Cerebellar cortex (tissue), 1 donor: ENCODE results near the gene TMEM129.
"Not testable (repeated sequence)": the region's sequence is repeated elsewhere in the genome, so short reads cannot be mapped to it uniquely, and the experiment has no call there.

Experiments used
- DNase-seq: peaks from one replicate; pipeline ENCODE4 v3.0.0-alpha.2; 2015; ENCODE audit warnings: low spot score

The TMEM129 gene

GRCh38 chr4:1721666-1722550, 785 bp upstream of the TMEM129 start:
- no peak for DNase-seq

GRCh38 chr4:1720163-1720983, 750 bp downstream of the TMEM129 start:
- no peak for DNase-seq

GRCh38 chr4:1718095-1718850, 2.9 kb downstream of the TMEM129 start:
- no peak for DNase-seq

- no peak for DNase-seq
Measured at GRCh38 chr4:1717129-1718094, 3.7 kb downstream of the TMEM129 start.

DNA sequence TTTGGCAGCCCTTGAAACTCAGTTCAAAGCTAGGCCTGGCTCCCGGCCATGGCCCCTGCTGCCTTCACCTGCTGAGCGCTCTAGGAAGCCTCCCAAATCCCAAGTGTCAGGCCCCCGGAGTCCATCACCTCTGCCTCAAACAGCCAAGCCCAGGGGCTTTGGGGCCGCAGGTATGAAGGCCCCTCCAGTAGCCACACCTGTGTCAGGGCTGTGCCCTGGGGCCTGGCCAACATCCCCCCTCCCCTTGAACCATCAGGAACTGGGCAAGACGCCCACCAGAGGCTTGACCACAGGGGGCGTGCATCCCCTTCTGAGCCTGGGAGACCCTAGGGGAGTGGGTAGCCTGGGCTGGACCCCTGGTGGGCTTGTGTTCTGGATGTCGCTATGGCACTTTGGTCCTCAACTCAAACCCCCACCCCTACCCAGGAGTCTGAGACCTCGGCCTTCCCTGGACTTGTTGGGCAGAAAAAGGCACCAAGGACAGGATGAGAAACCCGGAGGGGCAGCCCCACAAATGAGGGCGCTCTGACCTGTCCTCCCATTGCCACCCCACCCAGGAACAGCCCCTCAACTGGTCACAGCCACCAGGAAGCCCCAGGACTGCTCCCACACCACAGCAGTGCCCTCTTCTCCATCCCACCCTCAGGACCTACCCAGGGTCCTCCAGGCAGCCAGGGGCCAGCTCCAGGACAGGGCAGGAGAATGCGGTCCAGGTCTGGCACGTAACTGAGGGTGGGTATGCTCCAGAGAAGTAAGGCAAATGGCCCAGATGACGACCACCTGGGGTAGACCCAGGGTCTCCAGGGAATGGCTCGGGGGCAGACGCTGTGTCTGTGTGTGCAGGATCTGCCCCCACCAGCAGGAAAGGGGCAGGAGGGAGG, 4.8 kb downstream of the TMEM129 start:
- no peak for DNase-seq

GRCh38 chr4:1715002-1715758, 5.9 kb downstream of the TMEM129 start:
- no peak for DNase-seq

- peak; percentile 59 for DNase-seq
Measured at GRCh38 chr4:1714303-1715001, 6.7 kb downstream of the TMEM129 start.

DNA sequence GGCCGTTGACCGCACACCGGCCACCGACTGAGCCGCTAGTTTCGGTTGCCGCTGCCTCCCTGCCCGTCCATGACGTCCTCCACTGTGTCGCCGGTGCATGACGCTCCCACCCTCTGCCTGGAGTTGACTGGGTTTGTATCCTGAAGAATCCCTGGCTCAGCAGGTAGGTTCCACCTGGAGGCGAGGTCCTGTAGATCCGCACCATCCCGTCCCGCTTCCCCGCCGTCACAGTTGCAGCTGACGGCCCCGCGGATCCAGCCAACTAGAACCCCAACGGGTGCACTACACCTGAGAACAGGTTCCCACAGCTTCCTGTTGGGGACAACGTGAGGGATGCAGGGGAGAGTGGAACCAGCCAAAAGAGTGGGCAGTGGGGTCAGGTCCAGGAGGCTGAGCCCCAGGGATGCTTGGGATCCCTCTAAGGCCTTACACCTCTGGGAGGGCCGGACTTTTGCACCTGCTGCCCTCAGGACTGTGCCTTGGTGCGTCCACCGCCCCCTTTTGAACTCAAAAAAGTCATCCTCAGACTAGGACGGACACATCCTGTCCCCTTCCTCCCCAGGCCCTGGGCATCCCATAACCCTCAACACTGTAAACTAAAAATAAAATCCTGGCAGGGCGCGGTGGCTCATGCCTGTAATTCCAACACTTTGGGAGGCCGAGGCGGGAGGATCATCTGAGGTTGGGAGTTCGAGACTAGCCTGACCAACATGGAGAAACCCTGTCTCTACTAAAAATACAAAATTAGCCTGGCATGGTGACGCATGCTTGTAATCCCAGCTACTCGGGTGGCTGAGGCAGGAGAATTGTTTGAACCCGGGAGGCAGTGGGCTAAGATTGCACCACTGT, 7.9 kb downstream of the TMEM129 start:
- no peak for DNase-seq

DNA sequence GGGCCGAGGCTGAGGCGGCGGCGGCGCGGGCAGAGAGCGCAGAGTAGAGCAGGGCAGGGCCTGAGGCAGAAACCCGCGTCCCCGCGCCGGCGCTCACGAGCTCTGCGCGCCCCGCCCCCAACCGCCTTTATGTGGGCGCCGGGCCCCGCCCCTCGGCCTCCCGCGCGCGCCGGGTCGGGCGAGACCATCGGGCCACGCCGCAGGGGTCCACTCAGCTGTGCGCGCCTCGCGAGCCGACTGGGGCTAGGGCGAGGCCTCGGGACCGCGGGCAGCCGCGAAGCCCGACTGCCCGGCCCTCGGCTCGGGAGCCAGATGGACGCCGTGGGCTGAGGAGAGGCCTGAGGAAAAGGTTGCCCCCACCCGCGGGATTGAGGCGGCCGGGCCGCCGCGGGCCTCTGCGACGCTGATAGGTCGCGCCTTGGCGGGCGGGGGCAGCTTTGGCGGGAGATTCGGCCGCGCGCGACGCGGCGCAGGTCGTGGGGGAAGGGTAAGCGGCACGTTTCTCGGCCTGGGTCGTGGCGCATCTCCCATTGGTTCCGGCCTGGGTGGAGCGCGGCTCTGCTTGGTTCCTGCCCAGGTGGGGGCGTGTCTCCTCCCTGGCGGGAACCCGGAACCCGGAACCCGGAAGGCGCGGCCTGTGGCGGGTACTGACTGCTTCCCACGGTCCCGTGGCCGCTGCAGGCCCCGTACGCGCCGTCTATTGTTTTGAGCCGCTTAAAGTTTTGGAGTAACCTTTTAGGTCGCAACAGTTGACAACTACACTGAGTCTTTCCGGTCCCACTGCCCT, 8.7 kb downstream of the TMEM129 start, which contains the start of gene SLBP:
TSS of gene SLBP (minus strand) at position 104 of the 787 bp plus-strand sequence. CDS start 131 bp downstream, outside the sequence.
- peak; percentile 88 for DNase-seq

DNA sequence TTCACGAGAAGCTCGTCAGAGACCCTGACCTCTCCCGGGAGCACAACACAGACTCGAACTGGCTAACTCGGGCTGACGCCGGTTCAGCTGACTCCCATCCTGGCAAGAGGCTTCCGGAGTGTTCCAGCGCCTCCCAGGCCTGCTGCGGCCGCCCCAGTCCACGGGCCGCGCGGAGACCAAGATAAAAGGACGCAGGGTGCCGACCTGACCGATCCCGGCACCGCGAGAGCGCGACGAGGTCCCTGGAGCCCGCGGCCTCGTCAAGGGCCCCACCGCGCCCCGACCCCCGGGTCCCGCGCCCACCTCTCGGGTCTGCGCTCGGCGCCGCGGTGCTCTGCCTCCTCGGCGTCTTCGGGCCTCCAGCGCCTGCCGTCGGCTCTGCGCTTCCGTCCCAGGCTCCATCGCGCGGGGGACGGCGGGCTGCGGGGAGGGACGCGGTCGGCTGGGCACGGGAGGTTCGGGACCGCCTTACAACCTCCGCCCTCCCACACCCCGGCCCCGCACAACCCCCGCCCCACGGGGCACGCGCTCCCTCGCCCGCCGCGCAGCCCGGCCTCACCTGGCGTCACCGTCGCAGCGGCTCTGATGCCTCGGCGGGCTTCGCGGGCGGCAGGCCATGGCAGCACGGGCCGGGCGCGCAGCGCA, 9.4 kb downstream of the TMEM129 start:
- peak; percentile 27 for DNase-seq

DNA sequence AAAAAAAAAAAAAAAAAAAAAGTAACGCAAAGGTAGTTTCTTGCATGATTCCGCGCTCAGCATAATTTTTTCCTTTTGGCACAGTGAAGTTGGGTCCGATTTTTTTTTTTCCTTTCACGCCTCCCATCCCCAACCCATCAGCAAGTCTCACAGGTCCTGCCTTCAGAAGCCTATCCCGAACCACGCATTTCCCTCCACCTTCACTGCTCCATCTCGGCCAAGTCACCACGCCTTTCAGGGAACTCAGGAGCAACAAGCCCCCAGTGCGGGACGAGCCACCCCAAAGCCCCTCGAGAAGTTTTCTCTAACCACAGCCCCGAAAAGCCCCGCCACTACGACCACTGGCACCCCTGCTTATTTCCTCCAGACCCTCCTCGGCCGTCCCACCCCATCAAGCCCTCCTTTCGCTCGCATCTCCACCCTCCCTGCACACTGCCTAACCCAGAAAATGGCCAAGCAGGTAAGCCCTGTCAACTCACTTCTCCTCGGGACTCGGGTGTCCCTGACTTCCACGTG, 10.0 kb downstream of the TMEM129 start:
- no peak for DNase-seq

DNA sequence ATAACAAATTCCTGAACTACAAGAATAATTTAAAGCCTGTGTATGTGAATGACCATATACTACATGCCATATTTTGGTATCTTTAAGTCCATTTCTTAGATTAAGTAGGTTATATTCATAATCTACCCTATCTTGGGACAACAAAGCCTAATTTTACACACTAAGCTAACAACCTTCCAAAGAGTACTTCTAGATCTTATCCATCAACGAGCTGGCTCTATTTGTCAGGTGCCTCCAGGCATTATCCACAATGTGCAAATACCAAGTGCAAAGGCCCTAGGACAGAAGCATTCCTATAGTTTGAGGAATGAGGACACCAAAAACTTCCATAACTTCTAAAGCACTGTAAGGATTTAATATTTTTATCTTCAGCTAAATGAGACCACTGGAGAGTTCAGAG, 12.5 kb downstream of the TMEM129 start:
- no peak for DNase-seq

DNA sequence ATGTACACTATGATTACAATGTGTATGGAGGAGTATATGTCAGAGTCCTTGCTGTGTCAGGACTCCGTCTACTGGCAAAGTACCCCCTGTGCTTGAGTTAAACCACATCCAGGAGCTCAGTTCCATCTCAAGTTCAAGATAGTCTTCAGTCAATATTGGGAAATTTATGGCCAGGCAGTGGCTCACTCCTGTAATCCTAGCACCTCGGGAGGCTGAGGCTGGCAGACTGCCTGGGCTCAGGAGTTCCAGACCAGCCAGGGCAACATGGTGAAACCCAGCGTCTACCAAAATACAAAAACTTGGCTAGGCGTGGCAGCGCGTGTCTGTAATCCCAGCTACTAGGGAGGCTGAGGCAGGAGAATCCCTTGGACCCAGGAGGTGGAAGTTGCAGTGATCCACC, 14.8 kb downstream of the TMEM129 start:
- DNase-seq: no peak

DNA sequence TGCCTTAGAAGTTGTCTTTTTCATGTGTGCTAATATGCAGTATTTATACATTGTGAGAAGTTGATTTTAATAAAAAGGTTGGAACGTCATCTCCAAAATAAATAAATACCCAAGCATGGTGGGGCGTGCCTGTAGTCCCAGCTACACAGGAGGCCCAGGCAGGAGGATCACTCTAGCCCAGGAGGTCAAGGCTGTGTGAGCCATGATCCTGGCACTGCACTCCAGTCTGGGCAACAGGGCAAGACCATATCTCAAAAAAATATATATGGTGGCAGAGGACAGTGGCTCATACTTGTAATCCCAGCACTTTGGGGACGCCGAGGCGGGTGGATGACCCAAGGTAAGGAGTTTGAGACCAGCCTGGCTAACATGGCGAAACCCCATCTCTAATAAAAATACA, 15.4 kb downstream of the TMEM129 start:
- no peak for DNase-seq

GRCh38 chr4:1703867-1704266, 17.3 kb downstream of the TMEM129 start:
- DNase-seq: no peak

DNA sequence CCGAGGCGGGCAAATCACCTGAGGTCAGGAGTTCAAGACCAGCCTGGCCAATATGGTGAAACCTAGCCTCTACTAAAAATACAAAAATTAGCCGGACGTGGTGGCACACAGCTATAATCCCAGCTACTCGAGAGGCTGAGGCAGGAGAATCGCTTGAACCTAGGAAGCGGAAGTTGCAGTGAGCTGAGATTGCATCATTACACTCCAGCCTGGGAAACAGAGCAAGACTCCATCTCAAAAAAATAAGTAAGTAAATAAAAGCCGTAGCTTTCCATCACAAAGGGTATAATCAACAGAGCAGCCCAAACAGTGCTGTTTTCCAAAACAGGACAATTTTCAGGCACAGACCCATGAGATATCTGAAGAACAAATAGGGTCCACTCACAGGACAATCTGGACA, 19.5 kb downstream of the TMEM129 start:
- DNase-seq: not testable (repeated sequence)
